ENCODE results near the gene BEGAIN. TPM values are rescaled to one million over a fixed set of nuclear protein-coding genes. Genes with fewer than 3 reads are reported as not detected.

BEGAIN gene
- total RNA-seq, 1 donor from 2014 or later, result 5.1 TPM

DNA sequence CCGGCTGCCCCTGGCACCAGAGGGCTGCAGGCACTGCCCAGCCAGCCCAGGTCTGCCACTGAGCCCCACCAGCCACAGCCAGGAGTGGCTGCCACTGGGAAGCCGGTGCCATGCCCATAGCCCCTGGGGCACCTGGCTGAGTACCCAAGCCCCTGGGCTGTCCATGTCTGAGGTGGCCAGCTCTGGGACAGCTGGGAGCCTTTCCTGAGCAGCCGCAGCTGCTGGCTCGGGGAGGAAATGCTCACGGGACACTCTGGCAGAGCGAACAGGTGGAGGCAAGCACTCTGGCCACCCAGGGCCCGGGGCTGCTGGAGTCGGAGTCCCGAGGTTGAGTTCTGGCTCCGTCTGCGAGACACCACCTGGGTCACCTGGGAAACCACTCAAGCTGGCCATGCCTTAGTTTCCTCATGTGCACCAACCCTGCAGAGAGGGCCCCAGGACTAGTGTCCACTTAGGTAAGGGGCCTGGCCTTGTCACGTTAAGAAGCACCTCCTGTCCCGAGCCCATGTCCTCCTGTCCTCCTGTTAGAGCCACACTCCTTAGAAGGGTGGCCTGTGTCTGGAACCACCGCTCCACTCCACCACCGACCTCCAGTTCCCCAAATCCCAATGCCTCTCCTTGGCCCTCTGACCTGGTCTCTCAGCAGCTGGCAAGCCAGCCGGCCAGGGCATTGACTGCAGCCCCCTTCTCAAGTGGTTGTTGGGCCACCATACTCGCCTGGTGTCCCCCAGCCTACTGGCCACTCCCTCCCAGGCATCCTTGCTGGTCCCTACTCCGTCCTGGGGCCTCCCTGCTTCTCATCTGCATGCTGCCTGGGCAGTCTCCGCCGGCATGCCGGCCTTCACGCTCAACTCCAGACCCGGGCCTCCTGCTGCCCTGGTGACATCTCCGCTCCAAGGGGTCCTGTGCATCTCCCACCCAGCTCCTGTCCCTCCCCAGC is 45.3 kb downstream of the BEGAIN start:
- peaks cover 6% of the 10 kb centered on the region for H3K4me1 Mint-ChIP-seq
- no peak for DNase-seq (ENCODE audit: low spot score in 2 of 2, unreplicated experiment in 2 of 2)
- no peaks in the 10 kb centered on the region for H3K27me3 Mint-ChIP-seq (ENCODE audit: low read depth)
- no peak overlapping the region for H3K27ac Mint-ChIP-seq
- H3K9me3 Mint-ChIP-seq, result no peaks in the 10 kb centered on the region
- H3K36me3 Mint-ChIP-seq, result no peaks in the 10 kb centered on the region
- no peak overlapping the region for H3K4me3 Mint-ChIP-seq
- TF ChIP-seq, protein P1, sequence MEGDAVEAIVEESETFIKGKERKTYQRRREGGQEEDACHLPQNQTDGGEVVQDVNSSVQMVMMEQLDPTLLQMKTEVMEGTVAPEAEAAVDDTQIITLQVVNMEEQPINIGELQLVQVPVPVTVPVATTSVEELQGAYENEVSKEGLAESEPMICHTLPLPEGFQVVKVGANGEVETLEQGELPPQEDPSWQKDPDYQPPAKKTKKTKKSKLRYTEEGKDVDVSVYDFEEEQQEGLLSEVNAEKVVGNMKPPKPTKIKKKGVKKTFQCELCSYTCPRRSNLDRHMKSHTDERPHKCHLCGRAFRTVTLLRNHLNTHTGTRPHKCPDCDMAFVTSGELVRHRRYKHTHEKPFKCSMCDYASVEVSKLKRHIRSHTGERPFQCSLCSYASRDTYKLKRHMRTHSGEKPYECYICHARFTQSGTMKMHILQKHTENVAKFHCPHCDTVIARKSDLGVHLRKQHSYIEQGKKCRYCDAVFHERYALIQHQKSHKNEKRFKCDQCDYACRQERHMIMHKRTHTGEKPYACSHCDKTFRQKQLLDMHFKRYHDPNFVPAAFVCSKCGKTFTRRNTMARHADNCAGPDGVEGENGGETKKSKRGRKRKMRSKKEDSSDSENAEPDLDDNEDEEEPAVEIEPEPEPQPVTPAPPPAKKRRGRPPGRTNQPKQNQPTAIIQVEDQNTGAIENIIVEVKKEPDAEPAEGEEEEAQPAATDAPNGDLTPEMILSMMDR (IDR thresholded peaks at IDR 0.05; ENCODE audit: unreplicated experiment), result no peak

DNA sequence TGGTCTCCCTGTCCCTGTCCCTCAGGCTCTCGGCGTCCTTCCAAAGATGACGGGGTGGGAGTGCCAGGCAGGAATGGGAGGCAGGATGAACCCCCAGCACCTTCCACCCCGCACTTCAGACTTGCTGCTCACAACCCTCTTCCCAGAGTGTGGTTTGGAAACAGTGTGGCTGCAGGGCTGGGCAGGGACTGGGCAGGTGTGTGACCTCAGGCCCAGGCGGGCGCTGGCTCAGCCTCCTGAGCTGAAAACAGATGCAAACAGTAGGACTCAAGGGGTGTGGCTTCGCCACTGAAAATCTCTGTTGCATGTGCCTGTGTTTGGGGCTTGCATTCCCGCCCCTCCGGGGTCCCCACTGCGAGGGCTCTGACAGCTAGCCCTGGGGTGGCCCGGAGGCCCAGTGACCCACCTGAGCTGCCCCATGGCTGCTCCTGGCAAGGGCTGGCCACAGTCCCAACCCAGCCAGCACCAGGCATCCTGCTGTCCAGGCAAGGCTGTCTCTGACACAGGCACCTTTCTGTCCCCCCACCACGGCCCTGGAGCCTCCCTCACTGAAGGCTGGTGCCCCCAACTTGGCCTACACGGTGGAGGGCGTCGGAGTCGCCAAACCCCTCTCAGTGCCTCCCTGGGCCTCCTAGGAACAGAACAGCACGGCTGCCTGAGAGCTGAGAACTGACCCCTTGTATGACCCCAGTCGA is 46.1 kb downstream of the BEGAIN start:
- peaks cover 6% of the 10 kb centered on the region for H3K4me1 Mint-ChIP-seq
- H3K27me3 Mint-ChIP-seq (ENCODE audit: low read depth), result no peaks in the 10 kb centered on the region
- TF ChIP-seq, protein P1 (IDR thresholded peaks at IDR 0.05; ENCODE audit: unreplicated experiment), result no peak
- no peaks in the 10 kb centered on the region for H3K9me3 Mint-ChIP-seq
- DNase-seq (ENCODE audit: low spot score in 2 of 2, unreplicated experiment in 2 of 2), result no peak
- no peak overlapping the region for H3K4me3 Mint-ChIP-seq
- no peak overlapping the region for H3K27ac Mint-ChIP-seq
- H3K36me3 Mint-ChIP-seq, result no peaks in the 10 kb centered on the region

DNA sequence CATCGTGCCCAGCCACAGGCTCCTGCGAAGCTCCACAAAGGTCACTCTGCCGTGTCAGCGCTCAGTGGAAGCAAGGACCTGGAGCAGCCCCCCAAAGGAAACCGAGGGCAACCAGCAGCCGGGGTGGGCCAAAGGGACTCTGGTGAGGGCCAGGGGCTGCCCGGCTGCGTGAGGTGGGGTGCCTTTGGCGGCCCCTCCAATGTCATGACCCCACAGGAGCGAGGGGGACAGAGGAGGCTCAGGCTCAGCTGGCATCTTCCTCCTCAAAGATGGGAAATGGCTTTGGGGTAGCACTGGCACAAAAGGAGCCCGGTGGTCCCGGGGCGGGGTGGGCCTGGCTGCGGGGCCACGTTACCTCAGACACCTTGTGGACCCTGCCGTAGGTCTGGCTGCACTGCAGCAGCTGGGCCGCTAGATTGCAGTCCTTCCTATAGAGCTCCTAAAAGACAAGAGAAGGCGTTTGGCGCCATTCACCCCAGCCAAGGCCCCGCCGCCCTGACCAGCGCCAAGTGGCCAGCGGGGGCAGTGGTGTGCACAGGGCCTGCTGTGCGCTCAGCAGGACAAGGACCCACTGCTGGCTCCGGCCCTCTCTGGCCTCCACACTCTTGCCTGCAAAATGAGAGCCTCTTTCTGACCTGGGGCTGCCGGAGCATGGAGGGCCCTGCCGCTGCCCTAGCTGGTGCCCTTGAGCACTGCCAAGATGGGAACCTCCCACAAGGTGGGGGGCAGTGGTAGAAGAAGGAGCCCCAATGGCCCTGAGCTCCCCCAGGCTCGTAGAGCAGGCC is 46.9 kb downstream of the BEGAIN start:
- H3K4me1 Mint-ChIP-seq, result peaks cover 5% of the 10 kb centered on the region

DNA sequence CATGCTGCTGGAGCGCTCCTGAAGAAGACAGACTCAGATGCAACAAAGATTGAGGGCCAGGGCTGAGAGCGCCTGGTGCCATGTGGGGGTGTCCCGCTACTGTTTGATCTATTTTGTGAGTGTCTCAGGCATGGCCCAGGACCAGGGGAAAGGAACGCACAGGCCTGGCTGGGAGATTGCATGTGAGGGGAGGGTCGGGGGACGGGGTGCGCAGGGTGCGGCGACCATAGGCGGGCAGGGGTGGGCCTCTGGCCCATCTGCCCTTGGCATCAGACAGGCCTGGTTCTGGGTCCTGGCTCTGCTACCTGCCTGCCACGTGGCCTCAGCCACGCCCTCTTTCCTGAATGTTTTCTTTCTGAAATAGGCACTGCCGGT is 47.5 kb downstream of the BEGAIN start:
- Mint-ChIP-seq H3K36me3 (no peaks in the 10 kb centered on the region), H3K27me3 (ENCODE audit: low read depth) (no peaks in the 10 kb centered on the region), H3K9me3 (no peaks in the 10 kb centered on the region), H3K4me1 (no peaks in the 10 kb centered on the region), H3K27ac (no peak overlapping the region), H3K4me3 (no peak overlapping the region)
- TF ChIP-seq, protein P1 (IDR thresholded peaks at IDR 0.05; ENCODE audit: unreplicated experiment), result no peak
- DNase-seq (ENCODE audit: low spot score in 2 of 2, unreplicated experiment in 2 of 2), result no peak

More for the DNA sequence above, 46.9 kb downstream of the BEGAIN start:
- no peak overlapping the region for H3K4me3 Mint-ChIP-seq
- no peaks in the 10 kb centered on the region for H3K36me3 Mint-ChIP-seq
- TF ChIP-seq, protein P1 (IDR thresholded peaks at IDR 0.05; ENCODE audit: unreplicated experiment), result no peak
- no peaks in the 10 kb centered on the region for H3K9me3 Mint-ChIP-seq
- no peak overlapping the region for H3K27ac Mint-ChIP-seq
- no peak for DNase-seq (ENCODE audit: low spot score in 2 of 2, unreplicated experiment in 2 of 2)
- H3K27me3 Mint-ChIP-seq (ENCODE audit: low read depth), result no peaks in the 10 kb centered on the region

DNA sequence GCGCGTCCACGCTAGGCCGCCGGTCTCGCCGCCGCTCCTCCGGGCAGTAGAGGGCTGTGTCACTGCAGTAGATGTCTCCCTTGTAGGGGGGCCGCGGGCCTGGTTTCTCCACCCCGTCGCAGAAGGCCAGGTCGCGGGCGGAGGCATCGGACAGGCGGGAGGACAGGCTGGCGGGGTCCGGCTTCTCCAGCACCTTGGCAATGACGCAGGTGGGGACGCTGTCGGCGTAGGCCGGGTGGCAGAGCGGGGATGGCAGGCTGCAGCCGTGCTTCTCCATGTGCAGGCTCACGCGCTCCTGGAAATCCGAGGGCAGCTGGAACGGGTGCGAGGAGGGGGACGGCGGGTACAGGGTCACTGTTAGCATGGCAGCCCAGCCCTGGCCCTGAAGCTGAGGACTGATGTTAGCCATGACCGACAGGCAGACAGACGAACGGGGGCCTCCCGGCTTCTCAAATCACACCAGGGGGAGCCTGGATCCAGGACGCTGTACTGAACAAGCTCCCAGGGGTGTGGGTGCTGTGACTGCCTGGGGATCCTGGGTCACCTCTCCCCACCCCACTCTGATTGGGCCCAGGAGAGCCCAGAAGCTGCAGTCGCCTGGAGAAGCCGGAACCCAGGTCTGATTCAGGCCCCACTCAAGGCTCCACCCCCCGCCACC is 48.1 kb downstream of the BEGAIN start:
- TF ChIP-seq, protein P1 (IDR thresholded peaks at IDR 0.05; ENCODE audit: unreplicated experiment), result no peak
- peak in 1 of 2 experiments; percentile 19 for DNase-seq (ENCODE audit: low spot score in 2 of 2, unreplicated experiment in 2 of 2)
- Mint-ChIP-seq H3K4me1 (peaks cover 5% of the 10 kb centered on the region), H3K9me3 (no peaks in the 10 kb centered on the region), H3K4me3 (no peak overlapping the region), H3K27me3 (ENCODE audit: low read depth) (no peaks in the 10 kb centered on the region), H3K36me3 (no peaks in the 10 kb centered on the region), H3K27ac (no peak overlapping the region)
